IMR-90 (cell line): Measurements from ENCODE around the gene C3orf33. TPM values are rescaled to one million over a fixed set of nuclear protein-coding genes. Genes with fewer than 3 reads are reported as not detected.
A peak's percentile ranks its signal among the peaks of the same experiment; 100 is the strongest.

Source experiments
- CTCF ChIP-seq: conservative IDR thresholded peaks from 2 replicates; pipeline ENCODE4 v1.5.1; 2012; ENCODE audit warnings: mild to moderate bottlenecking, low read depth, low read length, improper control_type of control experiment
- MAFK ChIP-seq: IDR thresholded peaks from 2 replicates; pipeline ENCODE4 v1.6.1; 2012; ENCODE audit warnings: low read depth, low read length, improper control_type of control experiment
- MAZ ChIP-seq: IDR thresholded peaks from 2 replicates; pipeline ENCODE4 v1.6.1; 2012; ENCODE audit warnings: low read depth, mild to moderate bottlenecking, low read length, improper control_type of control experiment, moderate library complexity, borderline replicate concordance
- polyA plus RNA-seq, 3 experiments: library from polyadenylated mRNA; depleted of rRNA; stranded (reverse); fragments of >200 nt; gene quantifications; 2 replicates each; pipeline ENCODE4 v1.2.3, GENCODE V29; 2012; ENCODE audit warnings: low replicate concordance in 1 of 3
- total RNA-seq: library from RNA; depleted of rRNA; stranded (reverse); fragments of >200 nt; gene quantifications from 2 replicates; pipeline ENCODE4 v1.2.3, GENCODE V29; 2012

The C3orf33 gene
- total and polyA plus RNA-seq, 2 of the 4 experiments (the other 2 are of a cell fraction), result 0.72 to 1.2 TPM

GRCh38 chr3:155805802-155806618 lies at the start of gene C3orf33 (continued):
- TF ChIP-seq MAZ, result peak; percentile 37; the same call in 1 of the 2 replicates
- TF ChIP-seq MAFK, result no peak
- peak; percentile 77 for TF ChIP-seq CTCF
